Gastroesophageal sphincter (tissue), 4 donors: ENCODE data around the gene GPHN. TPM values are rescaled to one million over a fixed set of nuclear protein-coding genes. Genes with fewer than 3 reads are reported as not detected.

Experiments used
- ATAC-seq: fragments of 150-250 bp; one replicate; pipeline ENCODE4 v1.9.1; 2016; ENCODE audit warnings: mild to moderate bottlenecking, moderate library complexity
- H3K27ac ChIP-seq, 4 donors: fragments of 200-600 bp; sonication (generic) in 3 of 4; 1 replicate in 3 of 4; 2 replicates in 1 of 4; pipeline ENCODE4 v1.5.1; 2016 to 2019
- H3K27me3 ChIP-seq: fragments of 200-600 bp; sonication (generic); one replicate; pipeline ENCODE4 v1.5.1; 2019
- H3K36me3 ChIP-seq, 2 donors: fragments of 200-600 bp; sonication (generic); one replicate each; pipeline ENCODE4 v1.5.1; 2019; ENCODE audit warnings: control low read depth in 1 of 2
- H3K4me1 ChIP-seq, 3 donors: fragments of 200-600 bp; sonication (generic); 1 replicate in 2 of 3; 2 replicates in 1 of 3; pipeline ENCODE4 v1.5.1; 2016 to 2019; ENCODE audit warnings: control low read depth in 2 of 3
- H3K4me3 ChIP-seq, 2 donors: fragments of 200-600 bp; sonication (generic); one replicate each; pipeline ENCODE4 v1.5.1; 2019; ENCODE audit warnings: mild to moderate bottlenecking in 1 of 2, moderate library complexity in 1 of 2
- H3K9me3 ChIP-seq, 3 donors: fragments of 200-600 bp; sonication (generic); one replicate each; pipeline ENCODE4 v1.5.1; 2017 to 2019; ENCODE audit warnings: control low read depth in 2 of 3
- CTCF ChIP-seq, 4 experiments: fragments of 200-600 bp in 2 of 4; fragments of 450-650 bp in 2 of 4; sonication (generic) in 1 of 4; IDR thresholded peaks; one replicate each; pipeline ENCODE4 v1.5.1; 2017 to 2019; ENCODE audit warnings: antibody characterized with exemption in 4 of 4, mild to moderate bottlenecking in 2 of 4, moderate library complexity in 2 of 4
- EP300 ChIP-seq: sonication (generic); formaldehyde crosslinking; IDR thresholded peaks from one replicate; pipeline ENCODE4 v1.6.1; 2017; ENCODE audit warnings: antibody characterized with exemption, mild to moderate bottlenecking
- POLR2A ChIP-seq, 2 donors: fragments of 450-650 bp; IDR thresholded peaks; one replicate each; pipeline ENCODE4 v1.6.1; 2017; ENCODE audit warnings: antibody characterized with exemption in 2 of 2, mild to moderate bottlenecking in 2 of 2, moderate library complexity in 1 of 2
- POLR2AphosphoS5 ChIP-seq: sonication (generic); formaldehyde crosslinking; IDR thresholded peaks from one replicate; pipeline ENCODE4 v1.6.1; 2017; ENCODE audit warnings: antibody characterized with exemption
- WGBS, 2 donors: methylation state at CpG; one replicate each; pipeline ENCODE4 v1.1.5; 2018; ENCODE audit warnings: low coverage in 1 of 2; 5-methylcytosine and 5-hydroxymethylcytosine counted together
- total RNA-seq, 4 donors: library from RNA; depleted of rRNA; stranded (reverse); fragments of >200 nt; gene quantifications; one replicate each; pipeline ENCODE4 v1.1.0, GENCODE V29; 2016

GPHN gene
- total RNA-seq, 4 donors from 2014 or later: 13.1 to 16.5 (median 14.7) TPM

GRCh38 chr14:66999978-67000377 is 492.0 kb downstream of the GPHN start:
- Histone ChIP-seq H3K4me3 (no peak overlapping the region), H3K4me1 (no peaks in the 10 kb centered on the region), H3K27me3 (no peaks in the 10 kb centered on the region), H3K27ac (no peak overlapping the region), H3K36me3 (peaks cover 0 to 15% of the 10 kb centered on the region in 2 donors), H3K9me3 (no peaks in the 10 kb centered on the region)
- TF ChIP-seq EP300 (no peak), POLR2A (IDR thresholded peaks at IDR 0.05) (no peak), CTCF (IDR thresholded peaks at IDR 0.05) (no peak), POLR2AphosphoS5 (no peak)
- ATAC-seq: no peak

GRCh38 chr14:67002994-67003753 is 495.2 kb downstream of the GPHN start:
- TF ChIP-seq POLR2A (IDR thresholded peaks at IDR 0.05) (no peak), EP300 (no peak), CTCF (IDR thresholded peaks at IDR 0.05) (no peak), POLR2AphosphoS5 (no peak)
- no peaks in the 10 kb centered on the region for H3K4me1 ChIP-seq
- ATAC-seq: no peak

GRCh38 chr14:67004521-67004920 is 496.6 kb downstream of the GPHN start:
- no peaks in the 10 kb centered on the region for H3K27me3 ChIP-seq
- no peak overlapping the region for H3K4me3 ChIP-seq
- ATAC-seq: no peak
- no peaks in the 10 kb centered on the region for H3K4me1 ChIP-seq
- H3K36me3 ChIP-seq: peaks cover 0 to 6% of the 10 kb centered on the region in 2 donors
- no peak overlapping the region for H3K27ac ChIP-seq
- no peaks in the 10 kb centered on the region for H3K9me3 ChIP-seq
- TF ChIP-seq EP300 (no peak), POLR2A (IDR thresholded peaks at IDR 0.05) (no peak), POLR2AphosphoS5 (no peak), CTCF (IDR thresholded peaks at IDR 0.05) (no peak)
- 95 to 98% methylated on average over 2 of the region's 2 CpGs for WGBS, 2 donors

More at GRCh38 chr14:67002994-67003753, 495.2 kb downstream of the GPHN start:
- Histone ChIP-seq H3K27ac (no peak overlapping the region), H3K36me3 (peaks cover 0 to 6% of the 10 kb centered on the region in 2 donors), H3K27me3 (no peaks in the 10 kb centered on the region), H3K4me3 (no peak overlapping the region), H3K9me3 (no peaks in the 10 kb centered on the region)

- no peaks in the 10 kb centered on the region for H3K4me1 ChIP-seq
- H3K27ac ChIP-seq: no peak overlapping the region
- no peaks in the 10 kb centered on the region for H3K9me3 ChIP-seq
- ATAC-seq: no peak
- H3K36me3 ChIP-seq: peaks cover 0 to 6% of the 10 kb centered on the region in 2 donors
- no peak for TF ChIP-seq CTCF (IDR thresholded peaks at IDR 0.05)
- no peak for TF ChIP-seq EP300
- TF ChIP-seq POLR2A (IDR thresholded peaks at IDR 0.05): no peak
- no peak for TF ChIP-seq POLR2AphosphoS5
- WGBS, 2 donors: 87 to 89% methylated on average over 1 of the region's 1 CpG
- H3K4me3 ChIP-seq: no peak overlapping the region
- no peaks in the 10 kb centered on the region for H3K27me3 ChIP-seq
Observed at GRCh38 chr14:67010602-67011001, 502.7 kb downstream of the GPHN start.

- no peak overlapping the region for H3K4me3 ChIP-seq
- no peaks in the 10 kb centered on the region for H3K4me1 ChIP-seq
- no peak for ATAC-seq
- peaks cover 0 to 4% of the 10 kb centered on the region in 2 donors for H3K36me3 ChIP-seq
- no peak for TF ChIP-seq POLR2AphosphoS5
- TF ChIP-seq CTCF (IDR thresholded peaks at IDR 0.05): no peak
- TF ChIP-seq EP300: no peak
- no peak for TF ChIP-seq POLR2A (IDR thresholded peaks at IDR 0.05)
- no peaks in the 10 kb centered on the region for H3K27me3 ChIP-seq
- H3K9me3 ChIP-seq: no peaks in the 10 kb centered on the region
- no peak overlapping the region for H3K27ac ChIP-seq
Observed at GRCh38 chr14:67016856-67017255, 508.9 kb downstream of the GPHN start.
